ENCODE data around the gene BTBD9. TPM values are rescaled to one million over a fixed set of nuclear protein-coding genes. Genes with fewer than 3 reads are reported as not detected.

BTBD9 gene
- total RNA-seq, 1 experiment from 2014 or later, result 4.3 TPM

DNA sequence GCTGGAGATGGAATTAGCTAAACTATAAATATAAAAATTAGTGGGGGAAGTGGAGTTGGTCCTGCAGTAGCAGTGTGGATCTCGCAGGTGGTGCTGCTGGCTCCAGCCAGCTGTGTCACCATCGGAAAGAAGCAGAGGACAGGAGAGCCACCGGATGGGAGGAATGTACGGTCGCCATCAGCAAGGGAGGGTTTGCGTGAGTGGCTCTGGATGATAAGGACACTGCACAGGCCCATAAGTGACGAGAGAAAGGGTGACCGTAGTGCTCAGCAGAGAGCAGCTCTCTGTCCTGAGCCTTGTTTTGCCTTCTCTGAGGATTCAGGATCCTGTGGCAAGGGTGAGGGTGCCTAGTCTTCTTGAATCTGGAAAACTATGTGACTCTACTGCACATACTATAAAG, 441.5 kb downstream of the BTBD9 start:
- intact Hi-C loops (cut with micrococcal nuclease), result no loop called here
- H3F3A ChIP-seq (ENCODE audit: low read length, unreplicated experiment), result no peaks in the 10 kb centered on the region
- H3K4me1 ChIP-seq (ENCODE audit: insufficient read depth, low read length), result no peaks in the 10 kb centered on the region
- no TSS peak for BruUV-seq (replicated peaks)
- H3K27ac ChIP-seq (ENCODE audit: low read length), result no peak overlapping the region
- H3K9me2 ChIP-seq (replicated peaks; ENCODE audit: low read length), result no peaks in the 10 kb centered on the region
- no peaks in the 10 kb centered on the region for H3K79me2 ChIP-seq (ENCODE audit: low read length)
- H3K36me3 ChIP-seq (ENCODE audit: low read depth, low read length), result no peaks in the 10 kb centered on the region
- H3K4me3 ChIP-seq (ENCODE audit: low read length), result no peak overlapping the region
- no peak for TF ChIP-seq EZH2phosphoT487 (IDR thresholded peaks at IDR 0.05; ENCODE audit: borderline replicate concordance, low read length)
- no peak for TF ChIP-seq EZH2 (IDR thresholded peaks at IDR 0.05; ENCODE audit: low read length, unreplicated experiment)
- ChIA-PET POLR2A (ENCODE audit: unreplicated experiment) (interaction anchor here (0.5 kb wide), 1 partner anchor 166 kb away, joined by 7 read pairs; no protein-coding TSS in a partner anchor), CTCF (no interaction called here)
- H3K9ac ChIP-seq (ENCODE audit: low read length), result no peak overlapping the region
- H3K27me3 ChIP-seq (ENCODE audit: low read length), result no peaks in the 10 kb centered on the region
- no peak for ATAC-seq
- no peak for DNase-seq
- H2AFZ ChIP-seq (ENCODE audit: low read length), result no peak overlapping the region
- H3K9me3 ChIP-seq (ENCODE audit: low read length), result no peaks in the 10 kb centered on the region
- H3K4me2 ChIP-seq (ENCODE audit: low read length), result no peak overlapping the region
- no peaks in the 10 kb centered on the region for H4K20me1 ChIP-seq (ENCODE audit: low read length)

GRCh38 chr6:38195113-38195635, 444.6 kb downstream of the BTBD9 start:
- Histone ChIP-seq H3K27ac (ENCODE audit: low read length) (no peak overlapping the region), H3K9ac (ENCODE audit: low read length) (no peak overlapping the region), H4K20me1 (ENCODE audit: low read length) (no peaks in the 10 kb centered on the region), H3K4me2 (ENCODE audit: low read length) (no peak overlapping the region), H3K4me3 (ENCODE audit: low read length) (no peak overlapping the region), H3K36me3 (ENCODE audit: low read depth, low read length) (no peaks in the 10 kb centered on the region), H3K27me3 (ENCODE audit: low read length) (no peaks in the 10 kb centered on the region), H3K9me2 (replicated peaks; ENCODE audit: low read length) (no peaks in the 10 kb centered on the region), H3K9me3 (ENCODE audit: low read length) (no peaks in the 10 kb centered on the region), H3K79me2 (ENCODE audit: low read length) (no peaks in the 10 kb centered on the region), H2AFZ (ENCODE audit: low read length) (no peak overlapping the region), H3K4me1 (ENCODE audit: insufficient read depth, low read length) (no peaks in the 10 kb centered on the region), H3F3A (ENCODE audit: low read length, unreplicated experiment) (no peaks in the 10 kb centered on the region)
- TF ChIP-seq EZH2 (IDR thresholded peaks at IDR 0.05; ENCODE audit: low read length, unreplicated experiment), result no peak
- no peak for TF ChIP-seq CTCF (conservative IDR thresholded peaks at IDR 0.05; ENCODE audit: low read depth, low read length)
- TF ChIP-seq EZH2phosphoT487 (IDR thresholded peaks at IDR 0.05; ENCODE audit: borderline replicate concordance, low read length), result no peak
- BruUV-seq (replicated peaks), result no TSS peak
- ChIA-PET CTCF (no interaction called here), POLR2A (ENCODE audit: unreplicated experiment) (no interaction called here)
- no peak for DNase-seq
- intact Hi-C loops (cut with micrococcal nuclease), result no loop called here
- no peak for ATAC-seq

GRCh38 chr6:38194589-38194988, 445.1 kb downstream of the BTBD9 start:
- DNase-seq, result no peak
- Histone ChIP-seq H3K4me2 (ENCODE audit: low read length) (no peak overlapping the region), H3K4me1 (ENCODE audit: insufficient read depth, low read length) (no peaks in the 10 kb centered on the region), H3K36me3 (ENCODE audit: low read depth, low read length) (no peaks in the 10 kb centered on the region), H3K27me3 (ENCODE audit: low read length) (no peaks in the 10 kb centered on the region), H3K9me2 (replicated peaks; ENCODE audit: low read length) (no peaks in the 10 kb centered on the region), H3F3A (ENCODE audit: low read length, unreplicated experiment) (no peaks in the 10 kb centered on the region), H3K9ac (ENCODE audit: low read length) (no peak overlapping the region), H4K20me1 (ENCODE audit: low read length) (no peaks in the 10 kb centered on the region), H3K79me2 (ENCODE audit: low read length) (no peaks in the 10 kb centered on the region), H3K4me3 (ENCODE audit: low read length) (no peak overlapping the region), H3K9me3 (ENCODE audit: low read length) (no peaks in the 10 kb centered on the region), H3K27ac (ENCODE audit: low read length) (no peak overlapping the region), H2AFZ (ENCODE audit: low read length) (no peak overlapping the region)
- no peak for ATAC-seq
- intact Hi-C loops (cut with micrococcal nuclease), result no loop called here
- POLR2A ChIA-PET (ENCODE audit: unreplicated experiment), result no interaction called here
- TF ChIP-seq CTCF (conservative IDR thresholded peaks at IDR 0.05; ENCODE audit: low read depth, low read length), result no peak
- TF ChIP-seq EZH2phosphoT487 (IDR thresholded peaks at IDR 0.05; ENCODE audit: borderline replicate concordance, low read length), result no peak
- TF ChIP-seq EZH2 (IDR thresholded peaks at IDR 0.05; ENCODE audit: low read length, unreplicated experiment), result no peak
- CTCF ChIA-PET, result no interaction called here
- no TSS peak for BruUV-seq (replicated peaks)

Data from PC-3 (cell line).